RWPE1 (cell line): ENCODE results near the gene SATB2.

Experiments
- CTCF ChIA-PET: fragments of 350-600 bp; sonication (Branson Sonifier 250); formaldehyde crosslinking; extraction: SDS; loops from one replicate; lab custom pipeline; 2021; lab: Yijun Ruan, JAX
- POLR2A ChIA-PET: fragments of 400-600 bp; formaldehyde crosslinking; extraction: SDS; loops from one replicate; lab custom pipeline; 2020; ENCODE audit warnings: antibody characterized with exemption; ENCODE audit not compliant: low non-redundant PET; lab: Yijun Ruan, JAX
- DNase-seq: peaks from one replicate; pipeline ENCODE4 v3.0.0; 2012; ENCODE audit warnings: low spot score
- H3K27ac ChIP-seq: fragments of 450-650 bp; 2 replicates; pipeline ENCODE4 v1.5.1; 2017
- CTCF ChIP-seq: fragments of 450-650 bp; conservative IDR thresholded peaks from 2 replicates; pipeline ENCODE4 v1.5.1; 2017; ENCODE audit warnings: low read depth, mild to moderate bottlenecking

SATB2 gene

GRCh38 chr2:199439066-199439465, 18.7 kb downstream of the SATB2 start:
- no peak for TF ChIP-seq CTCF
- no peak for DNase-seq
- H3K27ac ChIP-seq: no peak overlapping the region
- ChIA-PET CTCF (no interaction called here), POLR2A (no interaction called here)

GRCh38 chr2:199434555-199434954, 23.2 kb downstream of the SATB2 start:
- no peak overlapping the region for H3K27ac ChIP-seq
- DNase-seq: no peak
- POLR2A ChIA-PET: no interaction called here
- CTCF ChIA-PET: interaction anchor here (0.6 to 0.7 kb wide), 2 partner anchors 15 to 55 kb away, joined by 4 to 5 read pairs; no protein-coding TSS in a partner anchor
- TF ChIP-seq CTCF: no peak

- POLR2A ChIA-PET: interaction anchor here (0.7 kb wide), 1 partner anchor 14 kb away, joined by 4 read pairs; no protein-coding TSS in a partner anchor
- CTCF ChIA-PET: interaction anchor here (0.7 to 1.4 kb wide), 2 partner anchors 8 to 1124 kb away, joined by 3 to 6 read pairs; no protein-coding TSS in a partner anchor
- no peak overlapping the region for H3K27ac ChIP-seq
- TF ChIP-seq CTCF: no peak
- DNase-seq: no peak
These were observed 24.4 kb downstream of the SATB2 start for GRCh38 chr2:199433204-199433832.

GRCh38 chr2:199431746-199432213, 26.0 kb downstream of the SATB2 start:
- no peak for DNase-seq
- ChIA-PET CTCF (no interaction called here), POLR2A (no interaction called here)
- no peak overlapping the region for H3K27ac ChIP-seq
- no peak for TF ChIP-seq CTCF

- ChIA-PET POLR2A (no interaction called here), CTCF (interaction anchor here (1.0 kb wide), 1 partner anchor 59 kb away, joined by 4 read pairs; no protein-coding TSS in a partner anchor)
- DNase-seq: no peak
- no peak overlapping the region for H3K27ac ChIP-seq
- no peak for TF ChIP-seq CTCF
These were observed 27.5 kb downstream of the SATB2 start for GRCh38 chr2:199430214-199430613.

- POLR2A ChIA-PET: no interaction called here
- no peak for TF ChIP-seq CTCF
- CTCF ChIA-PET: no interaction called here
- no peak overlapping the region for H3K27ac ChIP-seq
- DNase-seq: no peak
These were observed 29.4 kb downstream of the SATB2 start for GRCh38 chr2:199428291-199428690.
